Upper lobe of left lung (tissue), 4 donors: ENCODE results near the gene PTPRA.

Experiments used
- POLR2AphosphoS5 ChIP-seq, 2 donors: sonication (generic); formaldehyde crosslinking; IDR thresholded peaks; one replicate each; pipeline ENCODE4 v1.5.1; 2017; ENCODE audit warnings: antibody characterized with exemption in 2 of 2
- TF ChIP-seq, protein P1 (sequence below), 6 experiments: fragments of 450-650 bp in 4 of 6; fragments of 200-600 bp in 2 of 6; sonication (generic) in 2 of 6; IDR thresholded peaks; one replicate each; pipeline ENCODE4 v1.5.1; 2016 to 2019; ENCODE audit warnings: antibody characterized with exemption in 6 of 6

DNA sequence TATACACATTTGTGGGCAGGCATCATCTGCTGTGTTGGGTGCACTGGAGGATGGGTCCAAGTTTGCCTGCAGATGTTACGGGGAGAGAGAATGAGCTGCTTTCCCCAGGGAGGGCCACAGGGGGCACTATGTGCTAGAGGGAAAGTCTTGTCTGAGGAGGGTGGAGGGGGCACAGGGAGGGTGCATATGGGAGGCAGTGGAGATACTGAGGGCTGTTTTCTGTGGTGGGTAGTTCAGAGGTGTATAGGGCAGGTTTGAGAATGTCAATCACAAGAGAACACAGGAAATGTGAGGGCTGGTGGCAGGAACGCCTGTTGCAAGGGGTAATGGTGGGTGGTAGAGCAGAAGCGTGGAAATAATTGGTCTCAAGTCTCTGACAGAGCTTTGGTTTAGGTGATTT lies 7.7 kb upstream of the PTPRA start:
- TF ChIP-seq, protein P1, sequence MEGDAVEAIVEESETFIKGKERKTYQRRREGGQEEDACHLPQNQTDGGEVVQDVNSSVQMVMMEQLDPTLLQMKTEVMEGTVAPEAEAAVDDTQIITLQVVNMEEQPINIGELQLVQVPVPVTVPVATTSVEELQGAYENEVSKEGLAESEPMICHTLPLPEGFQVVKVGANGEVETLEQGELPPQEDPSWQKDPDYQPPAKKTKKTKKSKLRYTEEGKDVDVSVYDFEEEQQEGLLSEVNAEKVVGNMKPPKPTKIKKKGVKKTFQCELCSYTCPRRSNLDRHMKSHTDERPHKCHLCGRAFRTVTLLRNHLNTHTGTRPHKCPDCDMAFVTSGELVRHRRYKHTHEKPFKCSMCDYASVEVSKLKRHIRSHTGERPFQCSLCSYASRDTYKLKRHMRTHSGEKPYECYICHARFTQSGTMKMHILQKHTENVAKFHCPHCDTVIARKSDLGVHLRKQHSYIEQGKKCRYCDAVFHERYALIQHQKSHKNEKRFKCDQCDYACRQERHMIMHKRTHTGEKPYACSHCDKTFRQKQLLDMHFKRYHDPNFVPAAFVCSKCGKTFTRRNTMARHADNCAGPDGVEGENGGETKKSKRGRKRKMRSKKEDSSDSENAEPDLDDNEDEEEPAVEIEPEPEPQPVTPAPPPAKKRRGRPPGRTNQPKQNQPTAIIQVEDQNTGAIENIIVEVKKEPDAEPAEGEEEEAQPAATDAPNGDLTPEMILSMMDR (IDR thresholded peaks at IDR 0.05) = no peak
- TF ChIP-seq POLR2AphosphoS5 (IDR thresholded peaks at IDR 0.05) = no peak
